RPMI7951 (cell line): ENCODE measurements around the gene BRPF1. TPM values are rescaled to one million over a fixed set of nuclear protein-coding genes. Genes with fewer than 3 reads are reported as not detected.

ENCODE experiments used
- DNase-seq: peaks from one replicate; pipeline ENCODE4 v3.0.0-alpha.2; 2012; ENCODE audit warnings: low read depth
- total RNA-seq: library from RNA; depleted of rRNA; stranded (reverse); fragments of >200 nt; shearing (Covaris generic); gene quantifications from 2 replicates; pipeline ENCODE4 v1.2.3, GENCODE V29; 2014; rRNA removed

BRPF1 gene
- total RNA-seq, 1 experiment from 2014 or later, result 14.2 TPM

DNA sequence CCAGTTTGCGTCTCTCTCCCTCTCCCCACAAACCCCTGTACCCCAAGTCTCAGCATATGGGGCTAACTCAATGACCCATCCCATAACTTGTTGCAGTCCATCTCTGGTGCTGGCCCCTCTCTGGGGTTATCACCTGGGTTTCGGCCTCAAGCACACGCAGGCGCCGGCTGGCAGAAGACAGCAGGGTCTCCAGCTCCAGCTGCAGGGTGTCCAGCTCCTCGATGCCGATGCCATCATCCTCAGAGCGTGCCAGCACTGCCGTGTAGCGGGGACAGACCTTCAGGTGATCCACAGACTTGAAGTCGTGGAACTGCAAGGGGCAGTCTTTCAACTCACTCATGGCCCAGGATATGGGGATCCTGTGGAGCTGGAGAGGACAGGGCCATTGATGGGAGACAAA is 59.6 kb downstream of the BRPF1 start:
- DNase-seq, result no peak

DNA sequence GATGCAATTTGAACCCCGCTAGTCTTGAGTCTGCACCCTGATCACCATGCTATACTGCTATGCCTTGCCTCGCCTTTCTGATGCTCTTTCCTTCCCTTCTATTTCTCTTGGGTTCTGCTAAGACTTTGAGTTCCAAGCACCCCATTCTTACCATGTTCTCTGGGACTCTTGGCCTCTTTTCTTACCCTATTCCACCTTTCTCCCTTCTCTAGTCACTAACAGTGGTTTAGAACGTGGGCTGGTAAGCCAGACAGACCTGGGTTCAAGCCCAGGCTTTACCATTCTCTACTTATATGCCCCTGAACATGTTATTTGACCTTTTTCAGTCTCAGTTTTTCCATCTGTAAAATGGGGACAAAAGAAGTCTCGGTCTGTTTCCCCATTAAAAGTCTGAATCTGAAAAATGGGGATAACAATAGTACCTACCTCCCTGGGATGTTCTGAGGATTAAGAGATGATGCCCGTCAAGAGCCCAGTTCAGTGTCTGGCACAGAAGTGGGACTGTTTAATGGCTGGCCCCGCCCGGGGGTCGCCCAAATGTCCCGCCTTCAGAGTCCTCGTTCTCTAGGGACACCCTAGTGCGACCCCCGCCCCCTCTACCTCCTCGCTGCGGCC is 60.4 kb downstream of the BRPF1 start:
- no peak for DNase-seq

DNA sequence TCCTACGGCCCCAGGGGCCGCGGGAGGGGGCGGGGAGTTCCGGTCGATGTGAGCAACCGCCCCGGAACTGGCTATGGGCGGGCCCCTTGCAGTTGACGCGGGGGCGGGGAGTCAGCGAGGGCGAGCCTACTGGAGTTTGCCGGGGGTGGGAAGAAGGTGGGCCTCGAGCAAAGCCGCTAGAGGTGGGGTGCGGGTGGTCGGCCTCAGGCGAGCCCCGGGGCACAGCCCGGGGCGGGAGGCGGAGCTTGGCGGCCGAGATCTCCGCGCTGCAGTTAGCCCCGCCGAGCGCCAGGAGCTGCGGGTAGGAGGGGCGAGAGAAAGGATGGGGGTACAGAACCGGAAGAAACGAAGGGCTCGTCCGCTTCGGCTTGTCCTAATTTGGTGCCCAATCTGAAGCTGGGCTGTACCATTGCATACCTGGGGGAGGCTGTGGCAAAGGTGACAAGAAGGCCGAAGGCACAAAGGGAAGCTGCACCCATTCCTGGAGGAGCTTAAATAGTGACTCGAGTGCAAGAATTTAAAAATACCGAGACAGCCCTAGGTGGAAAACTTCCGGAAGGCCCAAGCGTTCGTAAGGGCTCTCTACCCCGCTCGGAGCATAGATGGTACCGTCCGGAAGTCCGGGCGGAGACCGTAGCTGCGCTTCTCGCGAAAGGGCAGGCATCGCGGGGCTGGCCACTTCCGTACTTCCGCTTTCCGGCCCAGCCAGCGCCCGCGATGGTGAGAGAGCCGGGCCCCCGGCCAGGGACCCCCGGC is 61.0 kb downstream of the BRPF1 start, which contains the start of the genes ARPC4 and TADA3:
Gene ARPC4 (plus strand): TSS at position 678 of the 756 bp plus-strand sequence. CDS start 40 bp downstream, at position 718.
Gene TADA3 (minus strand): TSS at position 69 of the 756 bp plus-strand sequence. CDS start 1,007 bp downstream, outside the sequence.
- DNase-seq, result peak; percentile 96

DNA sequence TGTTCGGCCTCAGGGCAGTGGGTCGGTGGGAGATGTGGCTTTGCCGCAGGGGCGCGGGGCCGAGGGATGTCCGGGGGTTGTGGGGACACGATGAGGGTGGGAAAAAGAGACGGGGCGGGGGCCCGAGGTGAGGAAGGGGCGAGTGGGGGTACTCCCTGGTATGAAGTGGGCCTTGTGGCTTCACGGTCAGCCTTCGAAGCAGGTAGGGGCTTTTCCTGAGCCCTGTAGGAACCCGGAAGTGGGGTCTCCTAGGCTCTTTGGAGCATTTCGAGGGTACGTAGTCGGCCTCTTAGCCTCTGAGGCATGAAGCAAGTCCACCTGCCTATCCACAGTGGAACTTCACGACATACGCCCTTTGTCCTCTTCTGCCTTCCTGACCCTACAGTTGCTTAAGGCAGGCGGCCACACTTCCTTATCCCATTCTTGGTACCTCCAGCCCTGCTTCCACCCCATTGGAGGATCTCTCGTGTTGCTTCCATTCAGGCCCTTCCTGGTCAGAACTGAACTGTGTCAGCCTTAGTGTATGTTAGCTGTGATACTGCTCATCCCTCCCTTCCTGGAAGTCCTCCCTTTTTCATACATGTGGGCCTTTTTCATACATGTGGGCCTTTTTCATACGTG is 61.7 kb downstream of the BRPF1 start:
- DNase-seq, result peak; percentile 48

DNA sequence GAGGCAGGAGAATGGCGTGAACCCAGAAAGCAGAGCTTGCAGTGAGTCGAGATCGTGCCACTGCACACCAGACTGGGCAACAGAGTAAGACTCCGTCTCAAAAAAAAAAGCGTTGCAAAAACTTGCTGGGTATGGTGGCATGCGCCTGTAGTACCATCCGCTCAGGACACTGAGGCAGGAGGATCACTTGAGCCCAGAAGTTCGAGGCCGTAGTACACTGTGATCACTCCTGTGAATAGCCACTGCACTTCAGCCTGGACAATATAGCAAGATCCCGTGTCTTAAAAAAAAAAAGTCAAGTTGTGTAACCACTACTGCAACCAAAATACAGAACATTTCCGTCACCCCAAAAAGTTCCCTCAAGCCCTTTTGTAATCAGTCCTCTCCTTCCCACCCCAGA is 62.9 kb downstream of the BRPF1 start:
- no peak for DNase-seq

DNA sequence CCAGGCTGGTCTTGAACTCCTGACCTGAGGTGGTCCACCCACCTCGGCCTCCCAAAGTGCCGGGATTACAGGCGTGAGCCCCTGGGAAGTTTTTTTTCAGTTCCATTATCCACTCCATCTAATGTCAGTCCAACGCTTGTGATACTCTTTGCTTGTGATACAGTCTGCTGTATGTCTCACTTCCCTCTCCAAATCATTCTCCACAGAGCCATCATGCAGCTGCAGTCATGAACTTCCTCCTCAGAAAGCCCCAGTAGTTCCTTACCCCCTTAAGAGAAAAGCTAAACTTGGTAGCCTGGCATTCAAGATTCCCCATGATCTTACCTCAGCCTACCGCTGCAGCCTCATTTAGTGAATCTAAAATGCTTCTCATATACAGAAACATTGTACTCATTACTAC is 63.7 kb downstream of the BRPF1 start:
- no peak for DNase-seq

DNA sequence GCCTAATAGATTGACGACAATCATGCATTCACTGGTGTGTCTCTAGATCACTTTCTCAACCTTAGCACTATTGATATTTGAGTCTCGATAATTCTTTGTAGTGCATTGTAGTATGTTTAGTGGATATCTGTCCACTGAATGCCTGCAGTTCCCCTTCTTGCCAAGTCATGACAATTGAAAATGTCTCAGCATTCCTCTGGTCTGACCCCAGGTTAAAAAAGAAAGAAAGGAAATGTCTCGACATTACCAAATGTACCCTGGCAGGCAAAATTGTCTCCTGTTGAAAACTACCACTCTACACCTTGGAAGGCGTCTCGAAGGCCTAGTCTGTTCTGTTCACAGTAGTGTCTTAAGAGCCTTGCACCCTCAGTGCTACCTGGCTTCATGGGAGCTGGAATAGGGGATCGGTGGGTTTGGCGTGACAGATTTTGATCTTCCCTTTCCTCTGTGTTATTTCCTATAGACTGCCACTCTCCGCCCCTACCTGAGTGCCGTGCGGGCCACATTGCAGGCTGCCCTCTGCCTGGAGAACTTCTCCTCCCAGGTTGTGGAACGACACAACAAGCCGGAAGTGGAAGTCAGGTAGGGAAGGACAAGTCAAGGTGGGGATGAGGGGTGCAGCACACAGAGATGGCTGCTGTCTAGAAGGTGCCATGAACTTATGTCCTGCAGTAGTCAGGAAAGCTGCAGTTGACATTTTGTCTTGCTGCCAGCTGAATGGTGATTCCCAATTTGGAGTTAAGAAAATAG is 65.8 kb downstream of the BRPF1 start:
- DNase-seq, result no peak

Other genes with a start within 250 kb of the BRPF1 start
- not detected in 2 replicates for gene LHFPL4, start 177.9 kb upstream of the BRPF1 start, total RNA-seq
- gene MTMR14, start 82.2 kb upstream of the BRPF1 start, total RNA-seq, result 34.9 and 38.7 TPM in 2 replicates
- gene CPNE9, start 27.9 kb upstream of the BRPF1 start, total RNA-seq, result not detected in 2 replicates
- 31.2 and 34.4 TPM in 2 replicates for gene OGG1, start 18.2 kb downstream of the BRPF1 start, total RNA-seq
- gene CAMK1, start 38.2 kb downstream of the BRPF1 start, total RNA-seq, result 40.4 and 46.9 TPM in 2 replicates
- 99.1 and 107 TPM in 2 replicates for gene TADA3, start 60.7 kb downstream of the BRPF1 start, total RNA-seq
- 254 and 426 TPM in 2 replicates for gene ARPC4, start 61.3 kb downstream of the BRPF1 start, total RNA-seq
- 4.7 and 7.4 TPM in 2 replicates for gene TTLL3, start 78.5 kb downstream of the BRPF1 start, total RNA-seq
- 47.5 and 49.5 TPM in 2 replicates for gene RPUSD3, start 112.3 kb downstream of the BRPF1 start, total RNA-seq
- not detected in 2 replicates for gene CIDEC, start 148.5 kb downstream of the BRPF1 start, total RNA-seq
- gene JAGN1, start 158.9 kb downstream of the BRPF1 start, total RNA-seq, result 34.7 and 36.8 TPM in 2 replicates
- not detected in 2 replicates for gene IL17RE, start 171.1 kb downstream of the BRPF1 start, total RNA-seq
- 23.2 and 25.8 TPM in 2 replicates for gene IL17RC, start 185.4 kb downstream of the BRPF1 start, total RNA-seq
- gene CRELD1, start 202.1 kb downstream of the BRPF1 start, total RNA-seq, result 32.1 and 38.9 TPM in 2 replicates
- 0.98 and 1.2 TPM in 2 replicates for gene PRRT3, start 220.7 kb downstream of the BRPF1 start, total RNA-seq